ENCODE measurements around the gene AIFM3.
"Not testable (repeated sequence)": the region's sequence is repeated elsewhere in the genome, so short reads cannot be mapped to it uniquely, and the experiment has no call there.

AIFM3 gene

GRCh38 chr22:20957683-20958431 is 9.2 kb upstream of the AIFM3 start:
- no peak for DNase-seq (ENCODE audit: low read depth in 2 of 2)

GRCh38 chr22:20959578-20960461 is 7.2 kb upstream of the AIFM3 start:
- DNase-seq (ENCODE audit: low read depth in 2 of 2) = no peak

- DNase-seq (ENCODE audit: low read depth in 2 of 2) = no peak
Measured at GRCh38 chr22:20960609-20961008, 6.4 kb upstream of the AIFM3 start.

- no peak for DNase-seq (ENCODE audit: low read depth in 2 of 2)
Measured at GRCh38 chr22:20962491-20962945, 4.5 kb upstream of the AIFM3 start.

- DNase-seq (ENCODE audit: low read depth in 2 of 2) = no peak
Measured at GRCh38 chr22:20963201-20964052, 3.6 kb upstream of the AIFM3 start.

- DNase-seq (ENCODE audit: low read depth in 2 of 2) = no peak
Measured at GRCh38 chr22:20964090-20964798, 2.8 kb upstream of the AIFM3 start.

- no peak for DNase-seq (ENCODE audit: low read depth in 2 of 2)
Measured at GRCh38 chr22:20964799-20965103, 2.3 kb upstream of the AIFM3 start.

GRCh38 chr22:20965104-20965887 is 1.8 kb upstream of the AIFM3 start:
- DNase-seq (ENCODE audit: low read depth in 2 of 2) = no peak

- DNase-seq (ENCODE audit: low read depth in 2 of 2) = no peak
Measured at GRCh38 chr22:20965888-20966855, 883 bp upstream of the AIFM3 start.

GRCh38 chr22:20967697-20968211 is 699 bp downstream of the AIFM3 start:
- DNase-seq (ENCODE audit: low read depth in 2 of 2) = no peak

GRCh38 chr22:20968281-20968977 is 1.4 kb downstream of the AIFM3 start:
- DNase-seq (ENCODE audit: low read depth in 2 of 2) = no peak

- DNase-seq (ENCODE audit: low read depth in 2 of 2) = no peak
Measured at GRCh38 chr22:20970939-20971657, 4.0 kb downstream of the AIFM3 start.

GRCh38 chr22:20972014-20972694 is 5.1 kb downstream of the AIFM3 start:
- not testable (repeated sequence) for DNase-seq (ENCODE audit: low read depth in 2 of 2)

GRCh38 chr22:20972933-20973577 is 6.0 kb downstream of the AIFM3 start:
- DNase-seq (ENCODE audit: low read depth in 2 of 2) = no peak

GRCh38 chr22:20973634-20974286 is 6.7 kb downstream of the AIFM3 start:
- DNase-seq (ENCODE audit: low read depth in 2 of 2) = no peak

- DNase-seq (ENCODE audit: low read depth in 2 of 2) = no peak
Measured at GRCh38 chr22:20974336-20974955, 7.4 kb downstream of the AIFM3 start.

Measured in stimulated activated CD8-positive, alpha-beta memory T cell treated with anti-CD3 and anti-CD28 coated beads, Interleukin-2, amount 100 ng/mL, for 1 hour (primary cell).